ENCODE data around the gene SFPQ.
A peak's percentile ranks its signal among the peaks of the same experiment; 100 is the strongest.

Gene SFPQ

GRCh38 chr1:35202048-35202719 is 9.2 kb upstream of the SFPQ start:
- DNase-seq (ENCODE audit: low read depth) = peak; percentile 48
- TF ChIP-seq CTCF (IDR thresholded peaks at IDR 0.05; ENCODE audit: control insufficient read depth, insufficient read depth, low read depth, low read length, missing control alignments) = peak; percentile 95
- H3K4me3 ChIP-seq (ENCODE audit: control insufficient read depth, low read depth, low read length) = no peak overlapping the region

GRCh38 chr1:35201631-35202030 is 8.7 kb upstream of the SFPQ start:
- no peak overlapping the region for H3K4me3 ChIP-seq (ENCODE audit: control insufficient read depth, low read depth, low read length)
- no peak for TF ChIP-seq CTCF (IDR thresholded peaks at IDR 0.05; ENCODE audit: control insufficient read depth, insufficient read depth, low read depth, low read length, missing control alignments)
- no peak for DNase-seq (ENCODE audit: low read depth)

GRCh38 chr1:35192056-35192852 is 691 bp downstream of the SFPQ start:
- DNase-seq (ENCODE audit: low read depth) = no peak

GRCh38 chr1:35191429-35192055 is 1.4 kb downstream of the SFPQ start:
- H3K4me3 ChIP-seq (ENCODE audit: control insufficient read depth, low read depth, low read length) = peak overlapping the region; percentile 77
- DNase-seq (ENCODE audit: low read depth) = no peak
- TF ChIP-seq CTCF (IDR thresholded peaks at IDR 0.05; ENCODE audit: control insufficient read depth, insufficient read depth, low read depth, low read length, missing control alignments) = no peak

More at GRCh38 chr1:35192056-35192852, 691 bp downstream of the SFPQ start:
- H3K4me3 ChIP-seq (ENCODE audit: control insufficient read depth, low read depth, low read length) = peak overlapping the region; percentile 77
- TF ChIP-seq CTCF (IDR thresholded peaks at IDR 0.05; ENCODE audit: control insufficient read depth, insufficient read depth, low read depth, low read length, missing control alignments) = no peak

GRCh38 chr1:35190784-35191183 is 2.2 kb downstream of the SFPQ start:
- no peak for DNase-seq (ENCODE audit: low read depth)
- peak overlapping the region; percentile 77 for H3K4me3 ChIP-seq (ENCODE audit: control insufficient read depth, low read depth, low read length)
- TF ChIP-seq CTCF (IDR thresholded peaks at IDR 0.05; ENCODE audit: control insufficient read depth, insufficient read depth, low read depth, low read length, missing control alignments) = no peak

- TF ChIP-seq CTCF (IDR thresholded peaks at IDR 0.05; ENCODE audit: control insufficient read depth, insufficient read depth, low read depth, low read length, missing control alignments) = no peak
- no peak for DNase-seq (ENCODE audit: low read depth)
- H3K4me3 ChIP-seq (ENCODE audit: control insufficient read depth, low read depth, low read length) = no peak overlapping the region
These were observed 4.2 kb downstream of the SFPQ start for GRCh38 chr1:35188578-35189392.
